Suppressor macrophage treated with lipopolysaccharide for 4 hours (primary cell): ENCODE data around the gene STRIT1.
"Not testable (repeated sequence)": the region's sequence is repeated elsewhere in the genome, so short reads cannot be mapped to it uniquely, and the experiment has no call there.

Source experiments
- DNase-seq: peaks from one replicate; pipeline ENCODE4 v3.0.0-alpha.2; 2020

Gene STRIT1

DNA sequence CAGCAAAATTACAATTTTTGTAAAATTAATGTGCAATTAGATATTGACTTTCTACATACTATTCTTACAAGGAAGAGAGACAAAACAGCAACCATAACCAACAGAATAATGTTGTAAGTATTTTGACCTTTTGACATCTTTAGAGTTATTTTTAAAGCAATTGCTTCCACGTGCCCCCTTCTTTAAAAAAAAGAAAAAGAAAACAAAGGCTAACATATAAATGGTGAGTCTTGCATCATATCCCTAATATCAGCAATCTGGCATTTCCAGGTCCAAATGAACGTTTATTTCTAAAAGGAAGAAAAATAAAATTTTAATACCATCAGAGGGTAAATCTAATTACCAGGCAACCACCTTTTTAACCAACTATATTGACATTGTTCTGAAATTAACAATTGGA lies 19.3 kb upstream of the STRIT1 start:
- DNase-seq = no peak

DNA sequence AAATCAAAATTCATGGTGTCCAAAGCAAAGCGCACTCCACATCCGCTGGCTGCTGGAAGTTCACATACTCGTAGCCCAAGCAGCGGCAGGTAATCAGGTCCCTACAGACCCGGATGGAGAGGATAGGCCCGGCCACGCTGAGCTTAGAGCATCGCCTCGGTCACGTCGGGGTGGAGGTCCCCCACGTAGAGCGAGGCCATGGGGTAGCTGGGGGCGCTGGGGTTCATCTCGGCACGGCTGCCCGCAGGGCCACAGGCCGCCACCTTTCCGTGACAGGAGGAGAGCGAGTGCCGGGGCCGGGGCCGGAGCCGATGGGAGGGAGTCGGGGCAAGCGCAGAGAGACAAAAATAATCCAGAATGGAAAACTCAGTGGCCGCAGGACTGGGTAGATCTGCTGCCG lies 16.1 kb upstream of the STRIT1 start:
- DNase-seq = no peak

DNA sequence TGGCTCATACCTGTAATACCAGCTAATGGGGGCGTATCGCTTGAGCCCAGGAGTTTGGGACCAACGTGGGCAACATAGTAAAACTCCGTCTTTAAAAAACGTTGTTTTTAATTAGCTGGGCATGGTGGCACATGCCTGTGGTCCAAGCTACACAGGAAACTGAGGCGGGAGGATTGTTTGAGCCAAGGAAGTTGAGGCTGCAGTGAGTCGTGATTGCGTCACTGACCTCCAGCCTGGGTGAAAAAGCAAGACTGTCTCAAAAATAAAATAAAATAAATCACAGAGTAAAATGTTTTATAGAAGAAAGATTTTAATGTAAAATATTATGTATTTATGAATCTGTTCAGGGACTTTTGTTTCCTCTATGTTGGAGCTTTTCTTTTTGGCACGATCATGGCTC lies 15.3 kb upstream of the STRIT1 start:
- no peak for DNase-seq

DNA sequence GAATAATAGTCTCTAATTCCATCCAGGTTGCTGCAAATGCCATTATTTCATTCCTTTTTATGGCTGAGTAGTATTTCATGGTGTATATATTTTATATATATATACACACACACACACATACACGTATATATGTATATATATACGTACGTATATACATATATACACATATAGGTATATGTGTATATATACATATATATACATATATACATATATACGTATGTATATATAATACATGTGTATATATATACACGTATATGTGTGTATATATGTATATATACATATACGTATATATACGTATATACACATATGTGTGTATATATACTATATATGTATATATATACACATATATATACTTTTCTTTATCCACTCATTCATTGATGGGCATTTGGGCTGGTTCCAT lies 13.7 kb upstream of the STRIT1 start:
- no peak for DNase-seq

DNA sequence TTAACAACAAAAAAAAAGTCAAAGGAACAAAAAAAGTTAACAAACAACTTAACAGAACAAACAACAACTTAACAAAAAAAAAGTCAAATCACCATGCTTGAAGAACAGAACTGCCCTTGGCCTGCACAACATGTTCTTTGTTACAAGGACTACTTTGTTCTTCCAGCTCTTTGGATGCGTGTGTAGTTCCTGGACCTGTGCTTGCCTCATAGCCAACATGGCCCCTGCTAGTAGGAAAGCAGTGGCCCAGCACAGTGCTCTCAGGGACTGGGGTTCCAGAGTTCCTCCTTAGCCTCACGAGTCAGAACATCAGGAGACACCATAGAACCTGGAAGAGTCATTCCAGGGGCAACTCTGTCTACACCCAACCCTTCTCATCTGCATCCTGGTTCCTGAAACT lies 10.9 kb upstream of the STRIT1 start:
- no peak for DNase-seq

DNA sequence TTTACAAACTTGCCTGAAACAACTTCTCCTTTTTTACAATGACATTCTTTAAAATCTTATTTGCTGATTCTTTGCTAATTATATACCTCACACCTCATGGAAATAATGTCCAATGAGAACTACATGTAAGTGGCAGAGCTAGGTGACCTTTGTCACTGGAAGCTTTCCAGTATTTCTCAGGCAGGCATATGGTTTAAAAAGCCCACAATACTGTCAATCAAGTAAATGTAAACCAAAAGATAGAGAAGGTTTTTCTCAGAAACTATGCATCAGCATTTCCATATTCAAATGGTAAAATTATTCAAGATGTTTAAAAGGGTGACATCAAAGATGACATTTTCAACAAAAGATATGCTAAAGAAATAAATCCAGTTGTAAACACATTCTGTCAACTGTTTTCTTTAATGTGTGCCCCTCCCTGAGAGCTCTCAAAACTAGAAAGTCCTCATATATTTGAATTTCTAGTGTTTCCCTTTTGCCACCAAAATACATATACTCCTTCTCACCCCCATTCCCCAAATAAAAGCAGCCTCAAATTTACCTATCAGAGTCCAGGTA lies 10.1 kb upstream of the STRIT1 start:
- no peak for DNase-seq

DNA sequence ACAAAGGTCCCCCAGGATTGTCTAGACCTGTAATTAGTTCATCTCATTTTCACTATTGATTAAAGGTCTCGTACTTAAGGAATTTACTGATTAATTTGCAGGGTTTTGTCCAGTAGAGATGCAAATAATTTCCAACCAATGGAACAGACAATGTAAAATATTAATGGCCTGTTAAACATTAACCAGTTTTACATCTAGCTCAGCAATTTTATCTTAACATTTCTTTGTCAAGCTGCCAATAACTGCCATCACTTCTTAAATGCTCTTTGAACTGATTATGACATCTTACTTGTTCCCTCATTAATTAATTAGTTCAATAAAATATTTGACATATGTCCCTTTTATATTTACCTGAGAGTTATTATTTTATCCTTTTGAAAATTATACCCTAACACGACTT lies 9.4 kb upstream of the STRIT1 start:
- no peak for DNase-seq

DNA sequence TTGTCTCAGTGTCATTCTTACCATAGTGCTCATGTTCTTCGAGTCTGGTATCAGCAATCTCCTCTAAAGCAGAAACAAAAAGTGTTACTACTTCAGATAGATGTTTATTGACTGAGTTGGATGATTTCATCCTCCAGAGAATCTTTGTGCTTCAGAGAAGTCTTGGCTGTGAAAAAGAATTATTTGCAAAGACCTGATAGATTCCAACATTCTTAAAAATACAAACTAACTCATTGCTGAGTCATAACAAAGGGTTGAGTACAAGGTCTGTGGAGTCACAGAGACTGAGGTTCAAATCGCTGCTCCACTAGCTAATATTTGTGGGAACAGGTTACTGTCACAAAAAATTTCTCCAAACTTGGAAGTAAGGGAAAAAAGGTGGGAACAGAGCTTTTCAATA lies 9.0 kb upstream of the STRIT1 start:
- DNase-seq = no peak

DNA sequence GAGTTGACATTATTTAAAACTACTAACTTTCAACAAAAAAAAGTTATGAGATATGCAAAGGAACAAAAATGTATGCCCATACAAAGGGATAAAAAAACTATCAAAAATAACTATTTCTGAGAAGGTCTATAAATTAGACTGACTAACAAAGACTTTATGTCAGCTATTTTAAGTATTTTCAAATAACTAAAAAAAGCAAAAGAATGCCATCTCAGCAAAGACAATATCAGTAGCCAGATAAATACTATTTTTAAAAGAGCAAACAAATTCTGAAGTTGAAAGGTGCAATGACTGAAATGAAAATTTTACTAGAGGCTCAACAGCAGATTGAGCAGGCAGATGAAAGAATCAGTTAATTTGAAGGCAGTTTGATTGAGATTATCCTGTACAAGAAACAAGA lies 3.6 kb upstream of the STRIT1 start:
- DNase-seq = no peak

DNA sequence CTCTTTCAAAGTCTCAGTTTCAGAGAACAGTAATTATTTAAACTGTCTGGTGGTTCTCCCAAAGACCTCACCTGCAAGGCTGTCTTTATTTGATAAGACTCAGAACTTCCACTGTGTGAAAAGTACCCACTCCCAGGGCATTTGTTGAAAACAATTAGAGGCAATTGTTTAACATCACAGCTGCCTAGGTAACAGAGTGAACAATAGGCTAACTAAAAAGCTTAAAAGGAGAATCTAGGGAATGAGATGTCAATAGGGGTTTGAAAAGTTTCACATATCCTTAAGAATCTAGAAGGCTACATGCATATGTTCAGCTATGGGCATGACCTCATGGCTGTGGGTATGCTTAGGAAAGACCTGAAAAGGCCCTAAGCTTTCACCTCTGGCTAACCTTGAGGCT lies 2.9 kb upstream of the STRIT1 start:
- no peak for DNase-seq

DNA sequence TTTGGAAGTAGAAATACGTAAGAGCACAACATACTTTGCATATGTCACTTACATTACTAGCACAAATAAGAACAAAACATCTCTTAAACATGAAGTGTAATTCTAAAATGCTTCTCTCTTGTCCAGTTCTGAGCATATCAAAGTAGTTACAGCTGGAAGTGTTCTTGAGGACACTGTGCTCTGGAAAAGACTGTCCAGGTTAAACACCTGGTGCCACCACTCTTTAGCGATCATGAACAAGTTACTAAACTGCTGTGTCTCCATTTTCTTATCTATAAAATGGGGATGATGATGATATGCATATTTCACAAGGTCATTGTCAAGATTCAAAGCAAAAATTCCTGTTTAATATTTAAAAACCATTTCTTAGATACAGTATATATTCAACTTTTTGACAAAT lies 790 bp downstream of the STRIT1 start:
- DNase-seq = no peak

DNA sequence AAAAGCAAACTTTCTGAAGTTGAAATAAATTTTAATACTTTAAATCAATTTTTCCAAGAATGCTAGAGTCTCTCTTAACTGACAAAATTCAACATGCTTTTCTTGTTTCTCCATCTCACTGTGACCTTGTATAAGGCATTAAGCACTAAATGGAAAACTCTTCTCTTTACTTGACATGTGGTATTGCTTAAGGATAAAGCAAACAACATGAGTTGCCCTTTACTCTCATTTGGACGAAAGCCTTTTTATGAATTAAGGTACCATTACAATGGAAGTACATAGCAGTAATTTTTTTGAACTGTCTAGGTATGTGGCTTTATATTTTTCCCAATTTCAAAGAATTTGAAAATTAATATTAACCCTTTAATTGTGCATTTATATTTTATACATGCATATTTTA lies 1.4 kb downstream of the STRIT1 start:
- no peak for DNase-seq

DNA sequence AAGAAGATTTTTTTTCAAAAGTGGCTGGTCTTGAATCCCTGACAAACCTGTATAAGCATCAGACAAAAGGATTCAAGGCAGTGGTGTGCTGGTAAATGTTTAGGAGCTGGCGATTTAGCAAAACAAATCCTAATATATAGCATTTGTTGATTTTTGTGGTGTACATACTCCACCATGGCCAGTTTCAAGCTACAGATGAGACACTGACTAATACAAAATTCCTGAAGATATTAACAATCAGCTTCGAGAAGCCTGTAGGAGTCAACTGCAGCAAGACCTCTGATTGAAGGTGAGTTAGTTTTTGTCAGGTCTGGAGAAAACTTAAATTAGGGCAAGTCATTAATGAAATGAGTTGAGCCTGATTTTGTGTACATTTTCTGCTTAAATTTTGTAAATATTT lies 6.7 kb downstream of the STRIT1 start:
- DNase-seq = no peak

DNA sequence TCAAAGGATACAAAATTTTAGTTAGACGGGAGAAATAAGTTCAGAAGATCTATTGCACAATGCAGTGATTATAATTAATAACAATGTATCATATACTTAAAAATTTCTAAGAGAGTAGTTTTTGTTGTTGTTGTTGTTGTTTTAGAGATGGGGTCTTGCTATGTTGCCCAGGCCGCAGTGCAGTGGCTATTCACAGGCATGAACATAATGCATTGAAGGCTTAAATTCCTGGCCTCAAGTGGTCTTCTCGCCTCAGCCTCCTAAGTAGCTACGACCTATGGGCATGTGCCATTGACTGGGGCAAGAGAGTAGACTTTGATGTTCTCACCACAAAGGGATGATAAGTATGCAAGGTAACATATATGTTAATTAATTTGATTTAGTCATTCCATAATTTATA lies 7.5 kb downstream of the STRIT1 start:
- no peak for DNase-seq

DNA sequence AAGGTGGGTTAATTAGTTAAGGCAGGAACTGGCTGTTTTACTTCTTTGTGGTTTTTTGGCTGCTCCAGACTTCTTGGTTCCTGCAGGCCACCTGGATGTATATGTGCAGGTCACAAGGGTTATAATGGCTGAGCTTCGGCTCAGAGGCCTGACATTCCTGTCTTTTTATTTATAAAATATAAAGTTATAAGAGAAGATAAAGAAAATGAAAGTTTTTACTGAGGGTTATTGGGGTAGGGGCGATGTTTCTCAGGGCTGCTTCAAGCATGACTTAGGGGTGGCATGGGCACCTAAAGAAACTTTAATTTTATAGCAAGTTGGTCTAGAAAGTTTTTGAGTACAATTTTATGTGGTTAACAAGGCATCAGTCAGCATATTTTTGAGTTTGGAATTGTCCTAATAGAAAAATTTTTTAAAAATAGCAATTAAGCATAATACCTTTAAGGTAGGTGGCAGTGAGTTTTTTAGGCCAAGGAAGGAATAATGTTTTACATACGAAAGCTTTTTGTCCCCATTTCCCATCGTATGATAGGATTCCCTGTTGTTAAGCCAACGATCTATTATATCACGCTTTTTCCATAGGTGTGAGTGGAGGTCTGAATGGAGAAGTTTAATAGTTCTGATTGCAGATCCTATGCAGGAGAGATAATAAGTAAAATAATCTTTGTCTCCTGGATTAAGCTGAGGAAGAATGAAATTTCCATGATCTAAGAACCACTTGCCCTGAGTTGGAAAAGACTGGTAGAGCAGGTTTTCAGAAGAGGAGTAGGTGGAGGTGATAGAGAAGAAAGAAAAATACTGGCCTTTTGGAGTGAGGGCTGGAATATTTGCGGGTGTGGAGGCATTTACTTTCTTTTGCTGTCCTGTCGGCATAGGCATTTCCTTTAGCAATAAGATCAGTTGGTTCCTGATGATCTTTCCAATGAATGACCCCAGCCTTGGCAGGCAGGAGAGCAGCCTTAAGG lies 10.1 kb downstream of the STRIT1 start:
- DNase-seq = no peak

DNA sequence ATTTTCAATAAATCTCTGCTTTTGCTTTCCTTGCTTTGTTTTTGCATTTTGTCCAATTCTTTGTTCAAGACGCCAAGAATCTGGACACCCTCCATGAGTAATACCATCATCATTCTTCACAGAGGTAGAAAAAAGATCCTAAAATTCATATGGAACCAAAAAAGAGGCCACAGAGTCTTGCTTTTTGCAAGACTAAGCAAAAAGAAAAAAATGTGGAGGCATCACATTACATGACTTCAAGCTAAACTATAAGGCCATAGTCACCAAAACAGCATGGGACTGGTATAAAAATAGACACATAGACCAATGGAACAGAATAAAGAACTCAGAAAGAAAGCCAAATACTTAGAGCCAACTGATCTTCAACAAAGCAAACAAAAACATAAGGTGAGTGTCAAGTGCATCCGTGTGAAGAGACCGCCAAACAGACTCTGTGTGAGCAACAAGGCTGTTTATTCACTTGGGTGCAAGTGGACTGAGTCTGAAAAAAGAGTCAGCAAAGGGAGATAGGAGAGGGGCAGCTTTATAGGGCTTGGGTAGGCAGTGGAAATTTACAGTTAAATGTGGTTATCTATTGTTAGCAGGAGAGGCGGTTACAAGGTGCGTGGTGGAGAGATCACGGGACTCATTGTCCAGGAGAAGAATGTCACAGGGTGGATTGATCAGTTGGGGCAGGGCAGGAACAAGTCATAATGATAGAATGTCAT lies 10.9 kb downstream of the STRIT1 start:
- DNase-seq = no peak

DNA sequence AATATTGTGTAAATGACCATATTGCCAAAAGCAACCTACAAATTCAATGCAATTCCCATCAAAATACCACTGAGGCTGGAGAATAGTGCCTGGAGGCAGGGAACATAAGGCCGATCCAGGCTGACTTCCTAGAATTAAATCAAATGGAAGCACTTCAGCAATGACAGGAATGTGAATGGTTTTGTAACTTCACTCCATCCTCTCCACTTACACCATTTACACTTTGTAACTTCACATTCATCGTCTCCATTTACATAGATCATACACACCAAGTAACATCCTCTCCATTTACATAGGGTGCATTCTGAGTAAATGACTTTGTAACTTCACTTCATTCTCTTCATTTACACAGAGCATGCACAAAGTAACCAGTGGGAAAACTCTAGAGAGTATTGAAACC lies 11.6 kb downstream of the STRIT1 start:
- DNase-seq = no peak

DNA sequence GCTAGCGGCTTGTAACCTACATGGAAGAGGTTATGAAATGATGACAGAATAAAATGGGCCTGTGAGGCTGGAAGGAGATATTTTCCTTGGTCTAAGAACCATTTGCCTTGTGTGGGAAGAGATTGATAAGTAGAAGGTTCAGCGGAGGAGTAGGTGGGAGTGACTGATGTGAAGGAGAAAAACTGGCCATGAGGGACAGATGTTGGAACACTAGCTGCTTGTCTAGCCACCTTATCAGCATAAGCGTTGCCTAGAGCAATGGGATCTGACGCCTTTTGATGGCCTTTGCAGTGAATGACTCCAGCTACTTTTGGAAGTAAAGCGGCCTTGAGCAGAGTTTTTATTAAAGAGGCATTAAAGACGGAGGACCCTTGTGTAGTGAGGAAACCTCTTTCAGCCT lies 17.4 kb downstream of the STRIT1 start:
- not testable (repeated sequence) for DNase-seq

DNA sequence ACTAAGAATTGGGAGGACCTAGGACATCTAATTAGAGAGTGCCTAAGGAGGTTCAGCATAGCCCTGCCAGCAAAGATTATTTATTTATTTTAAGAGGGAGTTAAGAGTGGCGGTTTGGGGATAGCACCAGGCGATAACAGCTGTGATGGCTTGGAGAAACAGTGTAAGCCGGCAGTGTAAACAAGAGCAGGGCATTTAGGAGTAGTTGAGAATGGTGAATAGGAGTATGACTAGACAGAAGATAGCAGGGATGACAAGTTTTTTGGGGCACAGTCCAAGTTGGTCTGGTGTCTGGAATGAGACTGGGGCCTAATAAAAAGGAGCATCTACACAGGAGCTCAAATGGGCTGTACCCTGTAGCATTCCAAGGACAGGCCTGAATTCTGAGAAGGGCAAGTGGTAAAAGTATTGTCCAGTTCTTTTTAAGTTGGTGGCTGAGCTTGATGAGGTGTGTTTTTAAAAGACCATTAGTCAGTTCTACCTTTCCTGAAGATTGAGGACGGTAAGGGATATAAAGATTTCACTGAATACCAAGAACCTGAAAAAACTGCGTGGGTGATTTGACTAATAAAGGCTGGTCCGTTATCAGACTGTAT lies 18.2 kb downstream of the STRIT1 start:
- not testable (repeated sequence) for DNase-seq

DNA sequence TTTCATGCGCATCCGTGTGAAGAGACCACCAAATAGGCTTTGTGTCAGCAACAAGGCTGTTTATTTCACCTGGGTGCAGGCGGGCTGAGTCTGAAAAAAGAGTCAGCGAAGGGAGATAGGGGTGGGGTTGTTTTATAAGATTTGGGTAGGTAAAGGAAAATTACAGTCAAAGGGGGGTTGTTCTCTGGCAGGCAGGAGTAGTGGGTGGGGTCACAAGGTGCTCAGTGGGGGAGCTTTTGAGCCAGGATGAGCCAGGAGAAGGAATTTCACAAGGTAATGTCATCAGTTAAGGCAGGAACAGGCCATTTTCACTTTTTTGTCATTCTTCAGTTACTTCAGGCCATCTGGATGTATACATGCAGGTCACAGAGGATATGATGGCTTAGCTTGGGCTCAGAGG lies 19.0 kb downstream of the STRIT1 start:
- not testable (repeated sequence) for DNase-seq

DNA sequence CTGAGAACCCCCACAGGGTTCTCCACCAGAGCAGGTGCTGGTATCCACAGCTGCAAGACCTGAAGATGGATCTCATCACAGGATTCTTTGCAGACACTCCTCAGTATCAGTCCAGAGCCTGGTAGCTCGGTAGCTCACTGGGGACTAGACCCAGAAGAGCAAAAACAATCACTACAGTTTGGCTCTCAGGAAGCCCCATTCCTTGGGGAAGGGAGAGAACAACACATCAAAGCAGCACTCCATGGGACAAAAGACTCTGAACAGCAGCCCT lies 22.2 kb downstream of the STRIT1 start:
- no peak for DNase-seq

DNA sequence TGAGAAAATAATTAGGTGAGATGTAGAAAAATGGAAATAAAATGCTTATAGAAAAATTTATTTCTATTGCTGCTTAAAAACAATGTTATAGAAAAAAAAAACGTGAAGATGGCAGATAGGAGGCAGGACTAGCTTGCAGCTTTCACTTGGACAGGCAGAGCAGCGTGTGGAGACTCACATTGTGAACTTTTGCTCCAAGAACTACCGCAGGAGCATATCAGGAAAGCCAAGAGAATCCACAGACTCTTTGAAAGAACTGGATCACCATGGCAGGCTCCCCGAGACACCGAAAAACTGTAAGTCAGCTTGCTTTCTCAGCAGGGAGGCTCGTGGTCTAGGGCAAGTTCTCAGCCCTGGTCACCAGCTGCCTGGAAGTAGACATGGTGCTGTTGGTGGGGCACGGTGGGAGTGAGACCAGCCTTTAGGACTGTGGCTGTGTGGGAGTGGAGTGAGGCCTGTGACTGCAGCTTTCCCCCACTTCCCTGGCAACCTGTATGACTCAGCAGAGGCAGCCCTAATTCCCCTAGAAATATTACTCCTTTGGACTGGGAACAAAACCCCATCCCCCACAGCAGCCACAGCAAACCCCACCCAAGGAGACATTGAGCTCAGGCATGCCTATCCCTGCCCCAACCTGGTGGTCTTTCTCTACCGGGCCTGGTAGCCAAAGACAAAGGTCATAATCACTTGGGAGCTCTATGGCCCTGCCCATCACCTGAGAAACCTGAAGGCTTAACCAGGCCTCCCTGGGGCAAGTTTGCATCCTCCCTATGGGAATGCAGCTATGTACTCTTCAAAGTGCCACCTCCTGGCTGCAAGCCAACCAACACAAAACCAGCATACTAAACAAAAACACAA lies 22.8 kb downstream of the STRIT1 start:
- DNase-seq = no peak

DNA sequence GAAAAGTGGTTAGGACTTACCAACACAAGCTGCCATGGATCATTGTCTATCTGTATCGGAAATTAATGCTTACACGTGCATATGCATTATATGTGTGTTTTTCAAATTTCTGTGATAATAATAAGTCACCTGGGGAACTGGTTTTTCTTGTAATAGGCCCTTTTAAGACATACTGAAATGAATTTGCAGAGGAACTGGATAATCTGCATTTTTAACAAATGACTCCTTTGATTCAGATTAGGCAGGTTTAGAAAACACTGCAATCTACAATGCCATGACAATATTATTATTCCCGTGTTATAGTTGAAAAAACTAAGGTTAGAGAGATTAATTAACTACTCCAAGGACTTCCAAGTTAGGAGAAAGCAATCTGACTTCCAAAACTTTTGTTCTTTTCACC lies 23.4 kb downstream of the STRIT1 start:
- no peak for DNase-seq
